Stimulated activated CD8-positive, alpha-beta memory T cell treated with anti-CD3 and anti-CD28 coated beads, Interleukin-12 subunit alpha, Interleukin-12 subunit beta, amount 100 ng/mL, for 24 hours (primary cell): ENCODE measurements around the gene ANKDD1A.

Experiments used
- DNase-seq: peaks from one replicate; pipeline ENCODE4 v3.0.0-alpha.2; 2020; ENCODE audit errors: extremely low read depth

The ANKDD1A gene

DNA sequence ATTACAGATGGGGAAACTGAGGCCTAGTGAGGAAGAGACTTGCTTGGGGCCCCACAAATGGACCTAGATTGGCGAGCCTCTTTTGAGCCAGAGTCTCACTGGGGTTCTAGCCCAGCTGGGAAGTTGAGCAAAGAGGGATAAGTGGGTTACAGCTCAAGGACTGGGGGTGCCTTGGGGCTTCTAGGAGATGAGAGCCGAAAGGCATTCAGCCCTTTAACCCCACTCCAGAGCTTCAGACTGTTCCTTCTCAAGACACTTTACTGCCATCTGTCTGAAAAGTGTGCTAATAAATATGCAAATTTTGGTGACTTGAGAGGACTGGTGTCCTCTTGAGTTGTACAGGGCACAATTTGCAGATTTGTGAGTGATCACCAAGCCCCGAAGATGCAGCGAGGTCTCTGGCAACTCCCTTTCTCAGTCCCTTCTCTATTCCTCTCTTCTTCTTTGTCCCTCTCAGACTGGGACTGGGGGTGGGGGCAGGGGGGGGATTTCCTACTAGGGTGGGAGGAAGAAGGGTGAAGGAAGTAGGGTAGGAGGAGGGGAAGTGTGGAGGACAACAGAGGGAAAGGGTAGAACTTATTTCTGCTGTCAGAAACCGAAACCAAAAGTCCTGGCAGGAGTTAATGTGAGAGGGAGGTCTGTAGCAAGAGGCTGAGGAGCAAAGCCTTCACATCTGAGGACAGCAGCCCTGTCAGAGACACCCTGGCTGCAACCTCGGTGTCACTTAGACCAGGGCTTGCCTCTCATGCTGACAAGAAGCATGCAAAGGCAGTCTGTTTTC is 16.2 kb upstream of the ANKDD1A start:
- no peak for DNase-seq

DNA sequence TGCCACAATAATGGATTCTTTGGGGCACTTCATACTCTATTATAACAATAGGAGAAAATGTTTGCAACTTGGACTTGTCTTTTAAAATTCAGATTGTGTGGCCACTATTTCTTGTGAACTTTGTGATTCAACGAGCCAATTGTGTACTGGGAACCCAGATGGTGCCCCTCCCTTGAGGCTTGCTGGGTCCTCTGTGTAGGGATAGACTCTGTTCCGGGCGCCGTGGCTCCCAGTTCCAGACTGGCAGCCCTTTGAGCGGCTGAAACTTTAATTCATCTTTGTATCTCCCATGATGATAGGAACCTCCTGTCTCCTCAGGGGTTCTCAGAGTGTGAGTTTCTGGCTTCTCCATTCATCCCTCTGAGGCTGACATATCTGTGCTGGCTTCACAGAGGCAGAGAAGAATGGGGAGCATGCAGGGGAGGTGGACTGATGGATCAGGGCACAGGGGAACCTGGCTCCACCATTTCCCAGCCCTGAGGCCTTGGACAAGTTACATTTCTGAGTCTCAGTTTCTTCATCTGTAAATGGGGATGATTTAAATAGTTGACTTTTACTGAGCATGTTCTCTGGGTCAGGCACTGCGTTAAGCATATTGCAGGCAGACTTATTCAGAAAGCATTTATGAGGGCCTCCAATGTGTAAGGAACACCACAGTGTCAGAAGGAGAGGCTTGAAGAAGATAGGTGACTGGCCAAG is 15.2 kb upstream of the ANKDD1A start:
- no peak for DNase-seq

DNA sequence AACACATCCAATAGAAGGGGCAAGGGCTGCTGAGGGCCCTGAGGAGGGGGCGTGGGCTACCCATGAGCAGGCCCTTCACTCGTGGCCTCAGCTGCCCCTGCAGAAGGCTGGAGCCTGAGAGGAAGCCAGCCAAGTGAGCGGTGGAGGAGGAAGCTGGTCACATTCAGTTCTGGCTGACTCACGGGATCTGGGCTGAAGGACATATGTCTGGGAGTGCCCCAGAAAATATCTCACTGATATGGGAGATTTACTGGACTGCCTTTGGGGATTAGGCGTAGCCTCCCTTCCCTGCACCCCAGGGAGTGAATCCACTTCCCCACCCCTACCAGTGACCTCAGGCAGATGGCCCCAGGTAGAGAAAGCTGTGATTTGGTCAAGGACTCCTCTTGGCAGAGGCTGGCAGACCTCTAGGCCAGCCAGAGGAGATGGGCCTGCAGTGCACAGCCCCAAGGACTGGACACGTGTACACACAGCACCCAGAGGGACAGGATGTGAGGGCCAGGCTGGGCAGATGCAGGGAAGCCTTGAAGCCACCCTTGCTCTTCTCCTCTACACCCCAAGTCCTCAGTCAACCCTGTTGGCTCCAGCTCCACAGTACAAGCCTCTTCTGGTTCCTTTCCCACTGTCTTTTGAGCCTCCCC is 14.2 kb upstream of the ANKDD1A start:
- DNase-seq, result no peak

DNA sequence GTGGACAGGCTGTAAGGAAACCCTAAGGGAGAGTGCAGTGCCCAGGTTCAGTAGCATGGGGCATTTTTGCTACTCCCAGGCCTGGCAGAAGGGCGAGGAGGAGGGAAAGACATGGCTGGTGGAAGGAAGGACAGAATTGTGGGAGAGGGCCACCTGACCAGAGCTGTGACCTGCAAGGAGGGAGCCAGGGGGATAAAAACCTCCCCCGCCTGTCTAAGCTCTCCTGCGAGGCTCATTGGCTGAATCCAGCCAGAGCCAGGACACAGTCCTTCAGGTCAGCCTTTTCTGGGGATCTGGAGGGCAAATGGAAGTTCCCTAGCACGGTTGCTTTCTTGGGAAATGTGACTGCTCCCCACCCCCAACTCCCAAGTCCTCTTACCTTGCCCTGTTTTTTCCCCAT is 13.3 kb upstream of the ANKDD1A start:
- DNase-seq, result no peak

DNA sequence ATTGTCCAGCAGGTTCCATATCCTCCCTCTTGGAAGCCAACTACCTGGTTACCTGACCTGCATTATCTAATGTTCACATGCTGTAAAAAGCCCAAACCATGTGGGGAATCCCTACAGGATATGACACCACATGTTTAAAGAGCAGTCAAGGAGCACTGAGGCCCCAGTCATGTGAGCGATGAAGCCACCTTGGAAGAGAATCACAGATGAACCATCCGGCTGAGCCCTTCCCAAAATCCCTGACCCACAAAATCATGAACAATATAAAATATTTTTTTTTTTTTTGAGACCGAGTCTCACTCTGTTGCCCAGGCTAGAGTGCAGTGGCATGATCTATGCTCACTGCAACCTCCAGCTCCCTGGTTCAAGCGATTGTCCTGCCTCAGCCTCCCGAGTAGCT is 10.6 kb upstream of the ANKDD1A start:
- no peak for DNase-seq

DNA sequence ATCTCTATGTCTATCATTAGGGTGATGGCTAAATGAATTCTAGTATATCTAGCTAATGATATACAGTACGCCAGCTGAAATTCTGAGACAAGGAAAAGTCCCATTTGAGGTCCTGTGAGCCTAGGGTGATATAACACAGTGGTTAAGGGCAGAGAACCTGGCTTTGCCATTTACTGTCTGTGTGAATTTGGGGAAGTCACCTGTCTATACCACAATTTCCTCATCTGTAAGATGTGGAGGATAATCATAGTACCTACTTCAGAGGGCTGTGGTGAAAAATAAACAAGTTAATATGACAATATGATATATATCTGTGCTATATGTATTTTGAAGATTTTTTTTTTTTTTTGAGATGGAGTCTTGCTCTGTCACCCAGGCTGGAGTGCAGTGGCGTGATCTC is 9.8 kb upstream of the ANKDD1A start:
- DNase-seq, result no peak

DNA sequence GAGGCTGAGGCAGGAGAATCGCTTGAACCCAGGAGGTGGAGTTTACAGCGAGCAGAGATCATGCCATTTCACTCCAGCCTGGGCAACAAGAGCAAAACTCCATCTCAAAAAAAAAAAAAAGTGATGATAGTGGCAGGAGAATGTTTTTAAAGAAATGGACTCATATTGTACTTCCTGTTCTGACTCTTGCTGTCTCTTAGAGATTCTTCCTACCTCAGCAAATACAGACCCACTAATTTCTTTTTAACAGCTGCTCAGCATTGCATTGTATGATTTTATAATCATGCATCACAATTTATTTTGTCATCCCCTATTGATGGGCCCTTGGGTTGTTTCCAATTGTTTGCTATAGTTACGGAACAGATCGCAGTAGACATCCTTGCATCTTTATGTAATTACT is 8.8 kb upstream of the ANKDD1A start:
- DNase-seq, result no peak

DNA sequence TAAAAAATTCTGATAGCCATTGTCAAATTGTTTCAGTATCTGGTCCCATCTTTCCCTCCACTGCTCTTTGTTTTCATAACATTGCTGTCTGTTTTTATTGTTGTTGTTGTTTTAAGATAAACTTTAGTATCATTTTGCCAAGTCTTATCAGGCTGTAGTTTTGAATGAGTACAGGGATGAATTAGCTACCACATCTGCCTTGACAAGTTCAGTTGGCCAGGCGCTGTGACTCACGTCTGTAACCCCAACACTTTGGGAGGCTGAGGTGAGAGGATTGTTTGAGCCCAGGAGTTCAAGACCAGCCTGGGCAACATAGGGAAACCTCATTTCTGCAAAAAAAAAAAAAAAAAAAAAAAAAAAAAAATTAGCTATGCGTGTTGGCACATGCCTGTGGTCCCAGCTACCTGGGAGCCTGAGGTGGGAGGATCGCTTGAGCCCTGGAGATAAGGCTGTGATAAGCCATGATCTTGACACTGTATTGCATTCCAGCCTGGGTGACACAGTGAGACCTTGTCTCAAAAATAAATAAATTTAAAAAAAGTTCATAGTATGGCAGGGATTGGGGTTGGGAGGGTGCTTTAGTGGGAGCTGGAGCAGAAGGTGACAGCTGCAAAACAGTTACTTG is 8.3 kb upstream of the ANKDD1A start:
- no peak for DNase-seq

DNA sequence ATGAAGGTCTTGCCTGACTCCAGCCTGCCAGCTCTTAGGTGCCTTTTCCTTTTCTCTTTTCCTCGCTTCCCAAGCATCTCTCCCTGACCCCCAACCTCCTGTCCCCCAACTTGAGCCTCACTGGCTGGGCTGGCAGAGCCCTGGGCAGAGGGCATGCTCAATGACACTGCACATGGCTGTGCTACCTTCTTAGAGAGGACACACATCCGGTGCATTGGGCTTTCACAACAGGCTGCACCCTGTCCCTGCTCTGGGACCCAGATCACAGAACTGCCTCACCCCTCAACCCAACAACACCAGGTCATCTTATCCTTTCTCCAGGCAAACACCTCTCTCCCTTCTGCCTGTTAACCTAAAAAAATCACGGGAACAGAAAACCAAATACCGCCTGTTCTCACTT is 7.5 kb upstream of the ANKDD1A start:
- DNase-seq, result no peak

DNA sequence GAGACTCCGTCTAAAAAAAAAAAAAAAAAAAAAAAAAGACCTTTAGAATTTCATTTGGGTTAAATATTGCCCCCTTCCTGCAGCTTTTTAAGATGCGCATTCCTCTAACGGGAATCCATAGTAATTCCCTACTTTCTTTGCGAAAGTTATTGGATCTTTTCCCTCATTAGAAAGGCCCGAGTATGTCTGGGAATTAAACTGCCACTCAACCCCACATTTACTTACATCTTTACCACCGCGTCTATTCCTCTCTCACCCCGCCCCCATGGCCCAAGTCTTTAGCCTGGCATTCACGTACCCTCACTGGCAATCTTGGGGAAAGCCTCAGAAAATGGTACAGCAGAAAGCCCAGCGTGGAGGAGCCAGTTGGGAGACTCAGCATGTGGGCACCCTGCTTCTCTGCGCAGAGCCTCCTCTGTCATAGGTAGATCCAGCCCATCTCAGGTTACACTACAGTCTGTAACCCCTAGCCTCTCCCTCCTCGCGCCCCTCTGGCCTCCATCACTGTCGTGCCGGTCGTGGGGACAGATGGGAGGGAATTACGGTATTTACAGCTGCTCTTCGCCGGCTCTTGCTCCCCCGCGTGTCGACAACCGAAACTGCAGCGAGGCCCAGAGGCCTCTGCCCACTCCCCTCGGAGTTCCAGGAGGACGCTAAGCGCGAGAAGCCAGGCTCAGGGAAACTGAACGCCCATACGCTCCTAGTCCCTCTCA is 6.4 kb upstream of the ANKDD1A start:
- DNase-seq, result no peak

DNA sequence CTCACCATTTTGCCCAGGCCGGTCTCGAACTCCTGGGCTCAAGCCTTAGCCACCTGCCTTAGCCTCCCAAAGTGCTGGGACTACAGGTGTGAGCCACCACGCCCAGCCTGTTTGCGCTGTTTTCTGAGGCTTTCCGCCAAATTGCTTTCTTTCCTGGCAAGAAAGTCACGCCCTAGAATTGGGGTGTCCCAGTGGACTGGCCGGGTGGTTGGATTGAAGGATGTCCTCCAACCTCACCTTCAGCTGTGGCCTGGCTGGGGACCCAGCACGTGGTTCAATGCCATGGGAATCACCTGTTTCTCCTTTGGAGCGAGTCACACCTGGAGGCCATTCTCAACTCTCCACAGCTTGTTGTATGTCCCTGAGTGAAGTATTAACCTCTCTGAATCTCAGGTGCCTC is 5.8 kb upstream of the ANKDD1A start:
- DNase-seq, result no peak

DNA sequence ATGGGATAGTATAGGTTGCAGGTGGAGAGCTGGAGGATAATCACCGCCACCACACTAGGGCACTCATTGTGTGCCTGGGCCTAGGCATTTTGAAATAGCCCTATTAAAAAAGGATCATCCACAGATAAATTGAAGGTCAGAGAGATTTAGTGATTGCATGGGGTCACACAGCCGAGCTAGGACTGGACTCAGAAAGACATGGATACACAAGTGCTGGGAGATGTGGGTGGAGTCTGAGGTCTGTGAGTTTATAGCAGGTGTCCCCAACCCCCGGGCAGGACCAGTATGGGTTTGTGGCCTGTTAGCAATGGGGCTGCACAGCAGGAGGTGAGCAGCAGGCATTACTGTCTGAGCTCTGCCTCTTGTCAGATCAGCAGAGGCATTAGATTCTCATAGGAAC is 5.3 kb upstream of the ANKDD1A start:
- no peak for DNase-seq

DNA sequence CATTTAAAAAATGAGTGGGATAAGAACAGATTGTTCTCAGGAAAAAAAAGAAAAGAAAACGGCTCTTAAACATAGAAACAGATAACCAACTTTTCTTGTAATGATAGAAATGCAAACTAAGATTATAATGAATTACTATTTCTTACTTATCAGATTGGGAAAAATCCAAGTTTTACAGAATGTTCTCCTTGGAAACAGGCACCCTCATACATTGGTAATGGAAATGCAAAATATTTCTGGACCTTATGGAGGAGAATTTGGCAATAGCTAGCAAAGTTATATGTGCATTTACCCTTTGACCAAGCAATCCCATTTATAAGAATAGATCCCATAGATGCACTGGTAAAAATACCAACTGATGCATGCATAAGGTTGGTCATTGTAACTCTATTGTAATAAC is 3.7 kb upstream of the ANKDD1A start:
- DNase-seq, result no peak

DNA sequence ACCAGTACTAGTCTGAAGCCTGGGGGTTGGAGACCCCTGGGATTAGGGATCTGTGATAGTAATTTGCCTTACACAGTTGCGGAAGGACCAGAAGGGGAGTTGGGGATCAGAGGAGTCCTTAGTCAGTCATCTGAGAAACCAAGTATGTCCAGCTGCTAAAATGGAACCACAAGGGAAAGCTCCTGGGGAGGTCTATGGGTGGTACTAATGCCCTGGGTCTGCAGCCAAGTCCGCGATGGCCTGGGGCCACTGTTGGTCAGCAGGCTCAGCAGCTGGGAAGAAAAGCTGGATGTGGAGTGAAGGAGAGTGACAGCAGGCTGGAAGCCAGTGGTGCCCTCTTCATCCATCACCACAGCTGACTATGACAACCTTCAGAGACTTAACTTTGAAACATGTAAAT is 2.2 kb upstream of the ANKDD1A start:
- DNase-seq, result no peak

DNA sequence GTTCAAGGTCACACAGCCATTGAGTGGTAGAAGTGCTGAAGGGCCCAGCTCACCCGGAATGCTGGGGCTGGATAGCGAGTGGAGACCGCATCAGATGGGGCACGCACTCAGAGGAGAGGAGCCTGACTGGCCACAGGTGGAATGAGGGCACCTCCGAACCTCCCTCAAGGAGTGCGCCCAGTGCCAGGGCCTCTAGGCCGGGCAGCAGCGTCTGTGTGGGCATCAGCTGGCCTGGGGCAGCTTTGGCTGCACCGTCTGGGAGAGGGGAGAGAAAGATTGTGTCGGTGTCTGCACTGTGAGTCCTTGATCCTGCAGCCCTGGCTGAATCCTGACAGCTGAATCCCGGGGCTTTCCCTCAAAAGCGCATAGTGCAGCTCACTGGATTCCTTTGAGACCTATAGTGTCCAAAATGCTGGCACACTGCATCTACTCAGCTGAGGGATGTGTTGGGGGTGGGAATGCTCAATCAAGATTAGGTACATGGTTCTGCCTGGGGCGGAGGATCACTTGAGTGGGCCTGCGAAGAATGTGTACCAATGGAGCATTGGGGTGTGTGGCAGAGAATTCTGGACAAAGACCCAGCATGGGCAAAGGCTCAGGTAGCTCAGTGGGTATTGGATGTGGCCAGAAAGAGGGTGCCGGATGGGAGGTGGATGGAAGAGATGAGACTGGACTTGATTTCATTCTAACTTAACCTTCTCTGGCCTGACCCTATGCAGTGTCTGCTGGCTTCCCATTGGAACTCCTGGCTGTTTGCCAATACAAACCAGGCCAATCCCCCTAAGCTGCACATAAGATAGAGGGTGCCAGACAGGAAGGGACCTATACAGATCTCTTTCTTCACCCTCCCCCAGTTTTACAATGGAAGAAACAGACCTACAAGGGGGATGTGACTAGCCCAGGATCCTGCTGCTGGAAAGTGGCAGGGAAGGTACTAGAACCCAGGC is 950 bp downstream of the ANKDD1A start:
- DNase-seq, result no peak

DNA sequence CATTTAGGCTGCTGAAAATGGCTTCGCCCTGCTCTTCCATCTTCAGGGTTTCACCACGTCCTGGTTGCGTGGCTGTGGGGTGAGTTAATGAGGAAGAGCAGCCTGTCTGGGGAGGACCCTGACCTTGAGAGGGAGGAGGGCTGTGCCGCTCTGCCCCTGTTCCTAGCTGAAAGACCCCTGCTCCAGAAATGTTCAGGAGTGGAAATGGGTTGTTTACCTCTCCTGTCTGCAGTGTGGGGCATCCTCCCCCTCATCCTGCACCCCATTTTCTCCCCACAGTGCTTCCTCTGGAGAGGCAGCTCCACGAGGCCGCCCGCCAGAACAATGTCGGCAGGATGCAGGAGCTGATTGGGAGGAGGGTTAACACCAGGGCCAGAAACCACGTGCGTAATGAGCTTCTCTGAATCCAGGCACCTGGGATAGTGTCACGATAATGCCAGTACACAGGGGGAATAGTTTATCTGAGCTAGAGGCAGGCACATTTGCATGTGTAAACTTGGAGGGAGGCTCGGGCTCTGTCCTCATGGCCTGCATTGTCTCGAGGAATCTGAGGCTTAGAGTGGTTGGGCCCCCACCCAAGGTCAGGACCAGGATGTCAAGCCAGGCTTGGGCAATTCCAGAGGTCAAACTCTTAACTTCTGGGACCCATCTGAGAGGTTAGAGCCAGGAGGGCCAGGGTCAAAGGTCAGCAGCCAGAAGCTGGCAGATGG is 4.0 kb downstream of the ANKDD1A start:
- no peak for DNase-seq

DNA sequence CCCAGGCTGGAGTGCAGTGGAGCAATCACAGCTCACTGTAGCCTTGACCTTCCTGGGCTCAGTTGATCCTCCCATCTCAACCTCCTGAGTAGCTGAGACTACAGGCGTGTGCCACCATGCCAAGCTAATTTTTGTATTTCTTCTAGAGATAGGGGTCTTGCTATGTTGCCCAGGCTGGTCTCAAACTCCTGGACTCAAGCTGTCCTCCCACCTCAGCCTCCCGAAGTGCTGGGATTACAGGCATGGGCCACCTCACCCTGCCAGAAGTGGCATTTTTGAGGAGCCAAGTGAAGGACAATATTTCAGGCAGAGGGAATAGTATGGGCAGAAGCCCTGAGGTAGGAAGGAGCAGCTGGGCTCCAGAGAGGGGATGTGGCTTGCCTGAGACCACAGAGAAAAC is 4.7 kb downstream of the ANKDD1A start:
- DNase-seq, result no peak

DNA sequence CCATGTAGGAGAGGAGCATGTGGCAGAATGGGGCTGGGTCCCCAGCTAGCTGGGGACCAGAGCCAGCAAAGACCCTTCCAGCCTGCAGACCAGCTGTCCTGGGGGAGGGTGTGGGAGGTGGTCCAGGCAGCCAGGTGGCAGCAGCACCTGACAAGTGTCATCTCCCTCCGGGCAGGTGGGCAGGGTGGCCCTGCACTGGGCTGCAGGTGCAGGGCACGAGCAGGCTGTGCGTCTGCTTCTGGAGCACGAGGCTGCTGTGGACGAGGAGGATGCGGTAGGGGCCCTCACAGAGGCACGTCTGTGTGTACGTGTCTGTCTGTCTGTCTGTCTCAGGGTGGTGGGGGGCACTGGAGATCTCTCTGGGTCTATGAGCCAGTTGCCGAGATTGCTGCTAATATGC is 5.5 kb downstream of the ANKDD1A start:
- DNase-seq, result no peak

DNA sequence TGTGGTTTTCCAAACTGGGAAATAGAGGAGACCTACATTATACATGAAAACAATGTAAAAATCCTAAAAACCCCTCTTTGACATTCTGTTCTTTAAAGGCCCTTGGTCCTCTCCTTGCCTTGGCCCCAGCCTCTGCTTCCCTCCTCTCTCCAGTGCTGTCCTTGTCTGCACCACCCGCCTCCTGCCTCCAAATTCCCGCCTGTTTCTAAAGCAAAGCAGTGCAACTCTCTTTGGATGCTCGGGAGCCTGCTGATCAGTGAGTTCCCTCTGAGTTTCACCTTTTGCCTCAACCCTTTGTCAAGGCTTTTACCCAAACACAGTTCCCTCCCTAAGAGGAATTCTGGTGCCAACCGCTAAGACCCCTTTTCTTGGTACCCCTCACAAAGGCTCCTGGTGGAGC is 8.0 kb downstream of the ANKDD1A start:
- no peak for DNase-seq

DNA sequence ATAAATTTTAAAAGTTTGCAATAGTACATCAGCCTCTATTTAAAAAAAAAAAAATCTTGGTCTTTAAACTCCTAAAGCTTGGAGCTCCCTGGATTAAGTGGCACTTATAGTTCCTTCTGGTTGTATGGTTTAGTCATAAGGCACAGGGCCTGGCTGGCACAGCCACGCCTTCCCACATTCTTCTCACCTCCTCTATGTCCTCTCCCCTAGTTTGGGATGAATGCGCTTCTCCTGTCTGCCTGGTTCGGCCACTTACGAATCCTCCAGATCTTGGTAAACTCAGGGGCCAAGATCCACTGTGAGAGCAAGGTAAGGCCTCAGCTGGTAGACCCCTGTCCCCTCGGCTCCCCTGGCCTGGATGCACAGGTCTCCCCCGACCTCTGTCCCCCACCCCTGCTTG is 10.0 kb downstream of the ANKDD1A start:
- no peak for DNase-seq
